ENCODE results near the gene SDR42E2.

DNA sequence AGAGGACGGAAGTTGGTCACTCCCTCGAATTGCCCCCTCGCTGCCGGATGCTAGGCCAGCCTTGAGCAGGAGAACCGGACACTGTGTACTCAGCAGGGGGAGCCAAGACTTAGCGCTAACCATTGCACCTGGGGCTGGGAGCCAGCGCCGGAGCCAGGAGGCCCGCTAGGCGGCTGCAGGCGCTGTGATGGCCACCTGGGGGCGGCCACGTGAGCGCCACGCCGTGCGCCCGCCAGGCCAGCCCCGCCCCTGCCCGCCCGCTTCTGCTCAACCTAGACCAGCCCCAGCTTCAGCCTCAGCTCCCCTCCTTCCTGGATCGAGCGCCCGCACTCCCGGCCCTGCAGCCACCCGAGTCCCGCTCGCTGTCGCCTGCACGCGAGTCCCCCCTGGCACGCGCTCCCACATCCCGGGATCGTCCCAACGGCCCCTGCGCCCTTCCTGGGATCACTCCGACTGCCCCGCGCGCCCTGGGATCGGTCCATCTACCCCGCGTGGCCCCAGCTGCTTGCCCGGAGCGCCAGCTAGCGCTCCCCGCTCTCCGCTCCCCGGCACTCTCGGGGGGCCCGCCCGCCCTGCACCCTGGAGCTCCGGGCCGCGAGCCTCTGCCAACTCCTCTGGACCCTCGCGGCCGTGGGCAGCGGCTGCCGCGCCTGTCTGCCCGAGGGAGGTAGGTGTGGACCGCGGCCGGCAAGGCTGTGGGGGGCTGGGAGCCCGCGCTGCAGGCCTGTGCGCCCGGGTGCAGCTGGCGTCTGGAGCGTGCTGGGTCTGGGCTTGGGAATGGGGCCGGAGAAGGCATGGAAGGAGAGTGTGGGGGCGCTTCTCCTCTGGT, 43.9 kb downstream of the SDR42E2 start, which contains the start of gene EEF2K:
- TF ChIP-seq CTCF (IDR thresholded peaks at IDR 0.05; ENCODE audit: low read depth, low read length, poor library complexity, severe bottlenecking) (peak; percentile 78), EZH2phosphoT487 (IDR thresholded peaks at IDR 0.05; ENCODE audit: borderline replicate concordance, low read length) (no peak)

Measured in DOHH2 (cell line).